A549 (cell line): ENCODE measurements around the gene PISD. TPM values are rescaled to one million over a fixed set of nuclear protein-coding genes. Genes with fewer than 3 reads are reported as not detected.

Experiments used
- ATAC-seq, 2 experiments: fragments of 200-7000 bp in 1 of 2; fragments of >200 bp in 1 of 2; cut with Nextera tagmentation in 1 of 2; cut with Tn5 transposase in 1 of 2; 3 replicates each; pipeline versions ENCODE4 v1.8.0 to v1.9.1; 2018 to 2020; ENCODE audit warnings: mild to moderate bottlenecking in 1 of 2, moderate library complexity in 1 of 2
- CTCF ChIA-PET: fragments of 300-600 bp; sonication (Branson Sonifier 250); formaldehyde crosslinking; extraction: SDS; loops from one replicate; lab custom pipeline; 2021; ENCODE audit warnings: antibody characterized with exemption, inconsistent platforms; lab: Yijun Ruan, JAX
- POLR2A ChIA-PET: fragments of 350-600 bp; formaldehyde crosslinking; extraction: SDS; loops from one replicate; lab custom pipeline; 2021; ENCODE audit warnings: antibody characterized with exemption, inconsistent platforms; lab: Yijun Ruan, JAX
- DNase-seq, 2 experiments: peaks; one replicate each; pipeline versions ENCODE4 v3.0.0 to v3.0.0-alpha.2; 2011 to 2016; ENCODE audit warnings: low read depth in 1 of 2, low spot score in 1 of 2
- FAIRE-seq: peaks from 2 replicates; lab custom pipeline; 2011; peaks lifted over from hg19 to GRCh38; lab: Jason Lieb, UNC
- H3K27ac ChIP-seq, 2 experiments: fragments of >200 bp; sonication (Bioruptor Twin); formaldehyde crosslinking; 3 replicates each; pipeline ENCODE4 v1.5.1; 2016 to 2017
- H3K4me1 ChIP-seq: fragments of >200 bp; sonication (Bioruptor Twin); formaldehyde crosslinking; 3 replicates; pipeline ENCODE4 v1.6.1; 2016
- H3K4me2 ChIP-seq: fragments of >200 bp; sonication (Bioruptor Twin); formaldehyde crosslinking; 3 replicates; pipeline ENCODE4 v1.6.1; 2016
- H3K4me3 ChIP-seq: fragments of >200 bp; sonication (Bioruptor Twin); formaldehyde crosslinking; 3 replicates; pipeline ENCODE4 v1.5.1; 2016
- H3K9me3 ChIP-seq: fragments of >200 bp; sonication (Bioruptor Twin); formaldehyde crosslinking; 3 replicates; pipeline ENCODE4 v1.6.1; 2016
- BHLHE40 ChIP-seq: IDR thresholded peaks from 2 replicates; pipeline ENCODE4 v1.6.1; 2012; ENCODE audit warnings: low read depth, low read length, inconsistent platforms
- CBX2 ChIP-seq: fragments of 200-600 bp; sonication (generic); IDR thresholded peaks from 2 replicates; pipeline ENCODE4 v1.6.1; 2016; ENCODE audit warnings: low read depth, mild to moderate bottlenecking, borderline replicate concordance
- CBX8 ChIP-seq: fragments of 200-600 bp; sonication (generic); IDR thresholded peaks from 2 replicates; pipeline ENCODE4 v1.6.1; 2016
- CEBPB ChIP-seq, 2 experiments: fragments of >200 bp in 1 of 2; sonication (Bioruptor Twin) in 1 of 2; formaldehyde crosslinking in 1 of 2; IDR thresholded peaks; 2 replicates each; pipeline ENCODE4 v1.6.1; 2012 to 2016
- CHD2 ChIP-seq: fragments of 150-350 bp; IDR thresholded peaks from 2 replicates; pipeline ENCODE4 v1.6.1; 2014; ENCODE audit warnings: low read length; ENCODE audit not compliant: partially characterized antibody
- CHD4 ChIP-seq: fragments of 200-600 bp; sonication (generic); IDR thresholded peaks from 2 replicates; pipeline ENCODE4 v1.6.1; 2016; ENCODE audit warnings: antibody characterized with exemption, mild to moderate bottlenecking, borderline replicate concordance
- EHF ChIP-seq: fragments of 250-450 bp; sonication (Bioruptor Pico); IDR thresholded peaks from 2 replicates; pipeline ENCODE4 v1.5.0; 2020; ENCODE audit warnings: mild to moderate bottlenecking
- FOSL2 ChIP-seq, 2 experiments: fragments of 450-650 bp in 1 of 2; fragments of >200 bp in 1 of 2; sonication (Bioruptor Twin) in 1 of 2; formaldehyde crosslinking; IDR thresholded peaks; 2 replicates each; pipeline versions ENCODE4 v1.5.0 to v1.6.1; 2016 to 2020; ENCODE audit warnings: mild to moderate bottlenecking in 1 of 2, moderate library complexity in 1 of 2
- FOXS1 ChIP-seq: fragments of 250-450 bp; sonication (Bioruptor Pico); IDR thresholded peaks from 2 replicates; pipeline ENCODE4 v1.5.0; 2020; ENCODE audit warnings: mild to moderate bottlenecking, moderate library complexity
- HDAC2 ChIP-seq: fragments of 200-600 bp; sonication (generic); IDR thresholded peaks from 2 replicates; pipeline ENCODE4 v1.6.1; 2016
- HOXB5 ChIP-seq: fragments of 250-450 bp; sonication (Bioruptor Pico); IDR thresholded peaks from 2 replicates; pipeline ENCODE4 v1.5.0; 2020; ENCODE audit warnings: mild to moderate bottlenecking, moderate library complexity
- JUN ChIP-seq, 2 experiments: fragments of >200 bp; sonication (Bioruptor Twin); formaldehyde crosslinking; IDR thresholded peaks; 2 replicates in 1 of 2; 3 replicates in 1 of 2; pipeline ENCODE4 v1.6.1; 2016 to 2017
- KDM1A ChIP-seq: fragments of 200-600 bp; sonication (generic); IDR thresholded peaks from 2 replicates; pipeline ENCODE4 v1.6.1; 2016; ENCODE audit warnings: low read depth, mild to moderate bottlenecking
- MYC ChIP-seq: IDR thresholded peaks from 2 replicates; pipeline ENCODE4 v1.6.1; 2012; ENCODE audit warnings: mild to moderate bottlenecking, inconsistent platforms, low read length, improper control_type of control experiment, borderline replicate concordance
- PHF8 ChIP-seq: fragments of 200-600 bp; sonication (generic); IDR thresholded peaks from 2 replicates; pipeline ENCODE4 v1.6.1; 2016; ENCODE audit warnings: low read depth, mild to moderate bottlenecking, antibody characterized with exemption, moderate library complexity, borderline replicate concordance
- RAD21 ChIP-seq, 2 experiments: fragments of >200 bp in 1 of 2; sonication (Bioruptor Twin) in 1 of 2; formaldehyde crosslinking in 1 of 2; IDR thresholded peaks in 1 of 2; conservative IDR thresholded peaks in 1 of 2; 2 replicates in 1 of 2; 3 replicates in 1 of 2; pipeline ENCODE4 v1.6.1; 2012 to 2018; ENCODE audit warnings: inconsistent platforms in 1 of 2
- RARB ChIP-seq: fragments of 250-450 bp; sonication (Bioruptor Pico); IDR thresholded peaks from 2 replicates; pipeline ENCODE4 v1.8.0; 2021; ENCODE audit warnings: mild to moderate bottlenecking, moderate library complexity
- RFX5 ChIP-seq: fragments of 450-650 bp; IDR thresholded peaks from 2 replicates; pipeline ENCODE4 v1.7.1; 2014; ENCODE audit warnings: antibody characterized with exemption, mild to moderate bottlenecking, moderate library complexity
- RNF2 ChIP-seq: fragments of 200-600 bp; sonication (generic); IDR thresholded peaks from 2 replicates; pipeline ENCODE4 v1.6.1; 2016; ENCODE audit warnings: low read depth, mild to moderate bottlenecking, antibody characterized with exemption, moderate library complexity, borderline replicate concordance
- TP53 ChIP-seq: fragments of 250-450 bp; sonication (Bioruptor Pico); IDR thresholded peaks from 2 replicates; pipeline ENCODE4 v1.5.0; 2021; ENCODE audit warnings: mild to moderate bottlenecking, moderate library complexity
- ZC3H11A ChIP-seq: fragments of 450-650 bp; IDR thresholded peaks from 2 replicates; pipeline ENCODE4 v1.6.1; 2014; ENCODE audit warnings: antibody characterized with exemption, mild to moderate bottlenecking
- ZFP36 ChIP-seq: fragments of 450-650 bp; IDR thresholded peaks from 2 replicates; pipeline ENCODE4 v1.6.1; 2014; ENCODE audit warnings: borderline replicate concordance; ENCODE audit not compliant: partially characterized antibody
- ZNF302 ChIP-seq: fragments of 250-450 bp; sonication (Bioruptor Pico); IDR thresholded peaks from 2 replicates; pipeline ENCODE4 v1.9.0; 2021; ENCODE audit warnings: inconsistent platforms, mild to moderate bottlenecking, moderate library complexity
- ZSCAN20 ChIP-seq: fragments of 250-450 bp; sonication (Bioruptor Pico); IDR thresholded peaks from 2 replicates; pipeline ENCODE4 v1.8.0; 2022; ENCODE audit warnings: mild to moderate bottlenecking, moderate library complexity
- WGBS: methylation state at CpG from one replicate; pipeline ENCODE4 v1.1.6; 2017; ENCODE audit errors: missing lambda C conversion rate; 5-methylcytosine and 5-hydroxymethylcytosine counted together
- polyA plus RNA-seq, 4 experiments: library from polyadenylated mRNA; depleted of rRNA in 3 of 4; stranded (reverse); fragments of >200 nt; fragmentation: RNase III in 1 of 4; extraction: RNeasy Plus Mini Kit Qiagen cat#74134 plus additional on column Dnase treatment in 1 of 4; gene quantifications; 2 replicates in 3 of 4; 3 replicates in 1 of 4; pipeline ENCODE4 v1.2.3, GENCODE V29; 2011 to 2017
- TF ChIP-seq, protein P1 (sequence below): fragments of 250-450 bp; sonication (Bioruptor Pico); IDR thresholded peaks from 2 replicates; pipeline ENCODE4 v1.5.0; 2021; ENCODE audit warnings: mild to moderate bottlenecking, moderate library complexity, borderline replicate concordance
- TF ChIP-seq, protein P2 (sequence below): fragments of 450-650 bp; IDR thresholded peaks from 2 replicates; pipeline ENCODE4 v1.6.1; 2014; ENCODE audit warnings: antibody characterized with exemption
- TF ChIP-seq, protein P3 (sequence below): fragments of >200 bp; sonication (Bioruptor Twin); formaldehyde crosslinking; IDR thresholded peaks from 3 replicates; pipeline ENCODE4 v1.5.1; 2016

Gene PISD
- polyA plus RNA-seq, 2 of the 4 experiments (the other 2 are of a cell fraction) = 11.0 to 17.3 TPM

DNA sequence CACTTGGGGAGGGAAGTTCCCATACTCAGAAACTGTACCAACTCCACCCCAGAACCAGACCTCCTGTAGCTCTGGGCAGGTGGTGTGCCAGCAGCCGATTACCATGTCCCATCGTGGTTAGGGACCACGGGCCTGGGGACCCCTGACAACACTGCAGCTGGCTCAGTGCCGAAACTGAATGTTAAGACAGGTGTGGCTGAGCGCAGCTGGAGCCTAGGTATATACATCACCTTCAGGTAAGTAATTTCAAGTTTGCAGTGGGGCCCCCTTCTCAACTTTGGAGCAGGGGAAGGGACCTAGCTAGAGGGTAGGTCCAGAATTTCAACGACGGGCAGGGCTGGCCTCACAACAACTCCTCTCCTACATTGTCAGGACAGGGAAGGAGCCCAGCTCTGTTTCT is 20.7 kb upstream of the PISD start:
- ATAC-seq (no peak), DNase-seq (no peak), FAIRE-seq (no peak)
- H3K4me2 ChIP-seq = no peak overlapping the region
- no peaks in the 10 kb centered on the region for H3K4me1 ChIP-seq
- ChIA-PET CTCF (interaction anchor here (0.5 to 1.4 kb wide), 4 partner anchors 17 to 320 kb away, joined by 3 to 4 read pairs (median 4); no protein-coding TSS in a partner anchor), POLR2A (no interaction called here)
- H3K27ac ChIP-seq = no peak overlapping the region
- no peaks in the 10 kb centered on the region for H3K9me3 ChIP-seq
- TF ChIP-seq CBX8 (no peak), CEBPB (IDR thresholded peaks at IDR 0.05) (no peak), HOXB5 (no peak)
- WGBS = 91% methylated on average over 7 of the region's 7 CpGs
- no peak overlapping the region for H3K4me3 ChIP-seq

DNA sequence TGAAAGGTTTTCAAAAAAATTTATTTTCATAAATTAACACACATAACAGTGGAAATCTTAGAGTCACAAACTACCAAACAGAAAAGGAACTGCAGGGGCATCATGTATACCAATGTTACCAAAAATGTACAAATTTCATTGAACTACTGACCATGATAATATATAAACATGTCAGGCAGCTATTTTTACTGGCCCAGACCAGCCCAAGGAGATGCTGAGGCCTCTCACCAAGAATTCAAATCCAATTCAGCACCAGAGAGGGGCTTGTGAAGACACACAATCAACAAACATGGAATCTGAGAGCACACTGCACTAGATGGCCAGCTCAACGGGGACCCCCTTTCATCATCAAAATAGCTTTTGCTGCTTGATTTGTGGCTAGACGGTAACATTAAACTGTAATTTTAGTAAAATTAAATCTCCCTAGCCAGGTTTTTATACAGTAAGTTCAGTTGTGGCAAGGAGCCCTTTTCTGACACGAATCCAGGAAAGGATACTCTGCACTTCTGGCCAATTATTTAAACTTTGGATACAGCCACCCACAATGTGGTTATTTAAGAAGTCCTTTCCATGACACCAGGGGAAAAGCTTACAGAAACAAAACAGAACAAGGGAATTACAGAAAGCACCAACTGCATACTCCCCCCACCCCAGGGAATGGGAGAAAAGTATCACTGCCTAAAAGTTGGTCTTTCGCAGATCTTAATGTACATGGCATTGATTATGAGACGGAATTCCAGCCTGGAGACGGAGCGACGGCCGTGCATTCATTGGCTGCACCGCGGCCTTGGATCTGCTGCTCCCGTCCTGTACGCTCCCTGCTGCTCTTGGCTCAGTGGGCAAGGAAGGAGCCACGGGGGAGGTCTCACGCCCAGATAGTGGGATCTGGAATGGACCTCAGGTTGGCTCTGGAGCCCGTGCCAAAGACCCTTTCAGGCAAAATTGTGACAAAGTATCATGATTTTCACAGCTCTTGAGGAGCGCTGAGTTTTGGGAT is 19.6 kb upstream of the PISD start:
- DNase-seq (no peak), FAIRE-seq (no peak), ATAC-seq (no peak)
- no peaks in the 10 kb centered on the region for H3K9me3 ChIP-seq
- ChIA-PET CTCF (interaction anchor here (0.6 to 1.9 kb wide), 4 partner anchors 13 to 288 kb away, joined by 3 to 11 read pairs (median 4); no protein-coding TSS in a partner anchor), POLR2A (interaction anchor here (0.5 to 1.0 kb wide), 2 partner anchors 16 to 72 kb away, joined by 3 to 7 read pairs; partner anchors contain the start of gene DEPDC5)
- 92% methylated on average over 17 of the region's 17 CpGs for WGBS
- no peak overlapping the region for H3K27ac ChIP-seq
- H3K4me2 ChIP-seq = no peak overlapping the region
- no peaks in the 10 kb centered on the region for H3K4me1 ChIP-seq
- no peak overlapping the region for H3K4me3 ChIP-seq
- TF ChIP-seq ZC3H11A (no peak), MYC (no peak), PHF8 (no peak), FOXS1 (CRISPR knock-in tag) (no peak), CBX2 (no peak), HOXB5 (no peak), EHF (CRISPR knock-in tag) (no peak), ZNF302 (CRISPR knock-in tag) (no peak), HDAC2 (no peak), RFX5 (no peak), CHD2 (no peak), RAD21 (conservative IDR thresholded peaks at IDR 0.05 in 1 of 2, IDR thresholded peaks at IDR 0.05 in 1 of 2) (no peak), CEBPB (IDR thresholded peaks at IDR 0.05) (no peak), ZSCAN20 (CRISPR knock-in tag) (no peak), TP53 (CRISPR knock-in tag) (no peak), JUN (IDR thresholded peaks at IDR 0.05) (no peak)
- TF ChIP-seq, protein P1, sequence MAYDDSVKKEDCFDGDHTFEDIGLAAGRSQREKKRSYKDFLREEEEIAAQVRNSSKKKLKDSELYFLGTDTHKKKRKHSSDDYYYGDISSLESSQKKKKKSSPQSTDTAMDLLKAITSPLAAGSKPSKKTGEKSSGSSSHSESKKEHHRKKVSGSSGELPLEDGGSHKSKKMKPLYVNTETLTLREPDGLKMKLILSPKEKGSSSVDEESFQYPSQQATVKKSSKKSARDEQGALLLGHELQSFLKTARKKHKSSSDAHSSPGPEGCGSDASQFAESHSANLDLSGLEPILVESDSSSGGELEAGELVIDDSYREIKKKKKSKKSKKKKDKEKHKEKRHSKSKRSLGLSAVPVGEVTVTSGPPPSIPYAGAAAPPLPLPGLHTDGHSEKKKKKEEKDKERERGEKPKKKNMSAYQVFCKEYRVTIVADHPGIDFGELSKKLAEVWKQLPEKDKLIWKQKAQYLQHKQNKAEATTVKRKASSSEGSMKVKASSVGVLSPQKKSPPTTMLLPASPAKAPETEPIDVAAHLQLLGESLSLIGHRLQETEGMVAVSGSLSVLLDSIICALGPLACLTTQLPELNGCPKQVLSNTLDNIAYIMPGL (CRISPR knock-in tag) = no peak
- TF ChIP-seq, protein P2, sequence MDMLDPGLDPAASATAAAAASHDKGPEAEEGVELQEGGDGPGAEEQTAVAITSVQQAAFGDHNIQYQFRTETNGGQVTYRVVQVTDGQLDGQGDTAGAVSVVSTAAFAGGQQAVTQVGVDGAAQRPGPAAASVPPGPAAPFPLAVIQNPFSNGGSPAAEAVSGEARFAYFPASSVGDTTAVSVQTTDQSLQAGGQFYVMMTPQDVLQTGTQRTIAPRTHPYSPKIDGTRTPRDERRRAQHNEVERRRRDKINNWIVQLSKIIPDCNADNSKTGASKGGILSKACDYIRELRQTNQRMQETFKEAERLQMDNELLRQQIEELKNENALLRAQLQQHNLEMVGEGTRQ = no peak
- TF ChIP-seq, all 56 proteins: peak for 0

DNA sequence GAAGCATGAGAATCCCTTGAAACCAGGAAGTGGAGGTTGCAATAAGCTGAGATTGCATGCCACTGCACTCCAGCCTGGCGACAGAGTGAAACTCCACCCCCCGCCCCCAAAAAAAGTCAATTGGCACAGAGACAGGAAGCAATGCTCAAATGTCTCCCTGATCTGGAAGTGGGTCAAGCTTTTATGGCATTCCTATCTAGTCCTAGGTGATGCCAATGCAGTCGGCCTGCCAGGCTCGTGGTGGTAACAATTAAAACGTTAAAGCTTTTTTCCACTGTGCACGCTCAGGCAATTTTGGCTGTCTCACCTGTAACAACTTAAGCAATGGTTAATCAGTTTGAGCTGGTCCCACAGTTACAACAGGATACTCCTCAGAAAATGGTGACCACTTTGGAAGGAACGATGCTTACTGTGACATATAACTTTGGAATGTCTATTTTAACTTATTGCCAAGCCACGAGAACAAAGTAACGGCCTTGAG is 18.9 kb upstream of the PISD start:
- 81% methylated on average over 9 of the region's 9 CpGs for WGBS
- Histone ChIP-seq H3K9me3 (no peaks in the 10 kb centered on the region), H3K4me3 (no peak overlapping the region), H3K4me2 (no peak overlapping the region), H3K4me1 (no peaks in the 10 kb centered on the region), H3K27ac (no peak overlapping the region)
- FAIRE-seq = no peak
- CTCF ChIA-PET = interaction anchor here (0.8 to 1.9 kb wide), 3 partner anchors 12 to 289 kb away, joined by 3 to 11 read pairs (median 3); no protein-coding TSS in a partner anchor
- DNase-seq = no peak
- POLR2A ChIA-PET = interaction anchor here (1.0 kb wide), 1 partner anchor 73 kb away, joined by 3 read pairs; the partner anchor contains the start of gene DEPDC5
- no peak for ATAC-seq
- no peak for TF ChIP-seq ZFP36
- TF ChIP-seq MYC = no peak
- TF ChIP-seq, protein P3, sequence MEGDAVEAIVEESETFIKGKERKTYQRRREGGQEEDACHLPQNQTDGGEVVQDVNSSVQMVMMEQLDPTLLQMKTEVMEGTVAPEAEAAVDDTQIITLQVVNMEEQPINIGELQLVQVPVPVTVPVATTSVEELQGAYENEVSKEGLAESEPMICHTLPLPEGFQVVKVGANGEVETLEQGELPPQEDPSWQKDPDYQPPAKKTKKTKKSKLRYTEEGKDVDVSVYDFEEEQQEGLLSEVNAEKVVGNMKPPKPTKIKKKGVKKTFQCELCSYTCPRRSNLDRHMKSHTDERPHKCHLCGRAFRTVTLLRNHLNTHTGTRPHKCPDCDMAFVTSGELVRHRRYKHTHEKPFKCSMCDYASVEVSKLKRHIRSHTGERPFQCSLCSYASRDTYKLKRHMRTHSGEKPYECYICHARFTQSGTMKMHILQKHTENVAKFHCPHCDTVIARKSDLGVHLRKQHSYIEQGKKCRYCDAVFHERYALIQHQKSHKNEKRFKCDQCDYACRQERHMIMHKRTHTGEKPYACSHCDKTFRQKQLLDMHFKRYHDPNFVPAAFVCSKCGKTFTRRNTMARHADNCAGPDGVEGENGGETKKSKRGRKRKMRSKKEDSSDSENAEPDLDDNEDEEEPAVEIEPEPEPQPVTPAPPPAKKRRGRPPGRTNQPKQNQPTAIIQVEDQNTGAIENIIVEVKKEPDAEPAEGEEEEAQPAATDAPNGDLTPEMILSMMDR = no peak
- no peak for TF ChIP-seq KDM1A
- TF ChIP-seq PHF8 = no peak
- no peak for TF ChIP-seq CBX8
- no peak for TF ChIP-seq CHD4
- no peak for TF ChIP-seq FOSL2 (IDR thresholded peaks at IDR 0.05)
- no peak for TF ChIP-seq FOSL2 (CRISPR knock-in tag; IDR thresholded peaks at IDR 0.05)
- no peak for TF ChIP-seq BHLHE40
- no peak for TF ChIP-seq RARB (CRISPR knock-in tag)
- no peak for TF ChIP-seq RNF2
